Right hindlimb (tissue), 1 donor: ENCODE measurements around the gene LIMK2.
A peak's percentile ranks its signal among the peaks of the same experiment; 100 is the strongest.
"Not testable (repeated sequence)": the region's sequence is repeated elsewhere in the genome, so short reads cannot be mapped to it uniquely, and the experiment has no call there.

Experiments used
- DNase-seq: peaks from one replicate; pipeline ENCODE4 v3.0.0-alpha.2; 2018

The LIMK2 gene

DNA sequence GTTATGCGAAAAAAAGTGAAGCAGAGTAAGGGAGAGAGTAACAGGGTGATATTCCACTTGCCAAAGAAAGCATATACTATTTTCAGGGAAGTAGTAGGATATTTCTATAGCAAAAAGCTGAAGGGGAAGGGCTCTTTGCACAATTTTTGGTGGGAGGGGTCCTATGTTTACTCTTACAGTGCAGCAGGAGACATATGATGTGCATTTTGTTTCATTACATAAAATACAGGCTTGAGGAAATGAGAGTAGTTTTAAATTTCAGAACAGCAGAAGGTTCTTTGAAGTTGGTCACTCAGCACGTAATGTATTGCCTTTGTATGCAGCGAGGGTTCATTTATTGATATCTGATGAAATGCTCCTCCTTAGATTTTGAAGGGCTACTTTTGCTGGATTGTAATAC lies 83.3 kb downstream of the LIMK2 start:
- DNase-seq: no peak

DNA sequence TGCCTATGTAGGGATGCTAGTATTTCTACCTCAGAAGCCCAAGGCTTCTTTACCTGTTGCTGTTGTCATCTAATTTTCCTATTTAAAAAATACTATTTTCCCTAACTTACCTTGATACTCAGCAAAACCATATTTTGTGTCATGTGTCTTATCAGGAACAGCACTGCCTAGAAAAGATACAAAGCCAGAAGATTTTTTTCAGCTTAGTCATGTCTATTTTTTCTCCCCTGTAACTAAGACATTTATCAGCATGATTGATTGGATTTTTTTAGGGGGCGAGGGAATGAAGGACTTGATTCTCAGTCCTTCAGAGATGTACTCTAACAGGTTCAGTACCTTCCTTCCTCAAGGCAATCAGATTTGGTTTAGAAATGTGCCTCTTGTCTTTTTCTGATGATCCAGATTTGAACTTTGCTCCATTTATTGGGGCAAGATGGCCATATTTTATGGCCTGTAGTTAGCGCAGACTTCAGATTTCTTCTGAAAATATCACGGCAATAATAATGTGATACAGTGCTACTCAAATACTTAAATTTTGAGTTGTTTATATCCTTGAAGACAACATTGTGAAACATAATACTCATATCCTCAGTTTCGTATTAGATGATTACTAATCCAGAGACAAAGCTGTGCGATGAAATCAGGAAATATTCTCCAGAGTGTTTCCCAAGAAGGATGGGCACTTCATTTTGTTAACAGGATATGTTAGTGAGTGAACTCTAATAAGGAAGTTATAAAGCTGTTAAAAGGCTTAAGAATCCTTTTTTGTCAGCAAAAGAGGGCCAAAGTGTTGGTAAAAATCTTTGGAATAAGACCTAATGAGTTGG lies 83.9 kb downstream of the LIMK2 start:
- no peak for DNase-seq

- DNase-seq: no peak
These were observed 88.8 kb downstream of the LIMK2 start for GRCh38 chr22:31300896-31301295.

DNA sequence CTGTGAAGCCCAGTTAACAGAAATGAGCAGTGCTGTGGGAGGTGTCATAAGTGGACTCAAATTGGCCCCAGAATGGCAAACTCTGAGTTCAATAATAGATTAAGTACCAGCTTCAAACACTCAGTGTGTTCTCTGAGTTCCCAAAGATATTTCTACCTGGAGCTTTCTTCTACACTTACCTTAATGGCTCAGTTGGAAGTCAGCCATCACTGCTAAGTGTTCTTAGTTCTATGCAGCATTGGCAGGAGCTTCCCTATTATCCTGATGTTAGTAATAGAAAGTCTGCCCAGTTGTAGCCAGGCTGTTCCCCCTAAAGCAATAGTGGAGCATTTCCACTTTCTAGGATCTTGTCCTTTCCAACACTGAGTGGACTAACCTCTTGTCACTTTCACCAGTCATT lies 89.9 kb downstream of the LIMK2 start:
- DNase-seq: no peak

DNA sequence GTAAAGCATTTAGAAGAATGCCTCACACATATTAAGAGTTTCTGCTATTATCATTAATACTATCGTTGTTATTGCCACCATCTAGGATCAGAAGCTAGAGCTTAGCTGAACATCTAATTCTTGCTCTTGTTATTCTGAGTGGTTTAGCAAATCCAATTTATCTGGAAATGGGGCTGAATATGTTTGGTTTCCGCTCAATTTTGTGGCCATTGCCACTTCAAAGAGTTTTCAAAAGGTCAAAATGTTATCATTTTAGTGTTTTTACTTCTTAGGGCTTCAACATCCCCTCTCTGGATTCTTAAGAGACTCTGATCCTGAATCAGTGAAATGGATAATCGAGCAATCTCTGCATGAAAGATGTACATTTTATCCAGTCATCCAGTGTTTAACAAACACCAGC lies 90.4 kb downstream of the LIMK2 start:
- no peak for DNase-seq

DNA sequence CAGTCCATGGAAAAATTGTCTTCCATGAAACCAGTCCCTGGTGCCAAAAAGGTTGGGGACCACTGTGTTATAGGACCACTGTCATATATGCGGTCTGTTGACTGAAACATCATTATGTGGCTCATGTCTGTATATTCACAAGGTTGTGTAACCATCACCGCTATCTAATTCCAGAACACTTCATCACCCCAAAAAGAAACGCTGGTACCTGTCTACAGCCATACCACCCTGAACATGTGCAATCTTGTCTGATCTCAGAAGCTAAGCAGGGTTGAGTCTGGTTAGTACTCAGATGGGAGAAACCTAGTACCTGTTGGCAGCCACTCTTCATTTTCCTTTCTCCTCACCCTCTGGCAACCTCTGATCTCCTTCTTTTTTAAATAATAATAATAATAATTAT lies 93.1 kb downstream of the LIMK2 start:
- DNase-seq: no peak

DNA sequence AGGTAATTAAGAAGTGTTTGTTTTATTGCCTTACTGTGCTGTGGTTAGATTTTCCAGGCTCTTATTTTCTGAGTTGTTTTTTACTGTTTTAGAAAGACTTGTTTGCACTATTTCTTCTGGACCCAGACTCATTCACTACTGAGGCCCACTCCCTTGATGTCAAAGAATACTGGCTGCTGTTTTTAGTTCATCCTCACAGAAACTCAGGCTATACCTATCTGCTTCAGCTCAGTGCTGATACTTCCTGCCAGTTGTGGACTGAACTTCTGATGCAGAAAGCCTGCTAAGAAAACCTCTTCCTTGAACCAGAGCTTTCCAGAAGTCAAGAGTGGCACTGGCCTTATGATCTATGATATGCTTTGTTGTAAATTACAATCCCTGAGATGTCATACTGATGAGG lies 96.1 kb downstream of the LIMK2 start:
- no peak for DNase-seq

- DNase-seq: peak; percentile 55
These were observed 101.5 kb downstream of the LIMK2 start for GRCh38 chr22:31313366-31314147.

DNA sequence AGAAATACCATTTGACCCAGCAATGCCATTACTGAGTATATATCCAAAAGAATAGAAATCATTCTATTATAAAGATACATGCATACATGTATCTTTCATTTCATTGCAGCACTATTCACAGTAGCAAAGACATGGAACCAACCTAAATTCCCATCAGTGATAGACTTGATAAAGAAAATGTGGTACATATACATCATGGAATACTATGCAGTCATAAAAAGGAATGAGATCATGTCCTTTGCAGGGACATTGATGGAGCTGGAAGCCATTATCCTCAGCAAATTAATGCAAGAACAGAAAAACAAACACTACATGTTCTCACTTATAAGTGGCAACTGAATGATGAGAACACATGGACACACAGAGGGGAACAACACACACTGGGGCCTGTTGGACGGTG lies 102.1 kb downstream of the LIMK2 start:
- not testable (repeated sequence) for DNase-seq

- DNase-seq: no peak
These were observed 109.3 kb downstream of the LIMK2 start for GRCh38 chr22:31321421-31321820.

DNA sequence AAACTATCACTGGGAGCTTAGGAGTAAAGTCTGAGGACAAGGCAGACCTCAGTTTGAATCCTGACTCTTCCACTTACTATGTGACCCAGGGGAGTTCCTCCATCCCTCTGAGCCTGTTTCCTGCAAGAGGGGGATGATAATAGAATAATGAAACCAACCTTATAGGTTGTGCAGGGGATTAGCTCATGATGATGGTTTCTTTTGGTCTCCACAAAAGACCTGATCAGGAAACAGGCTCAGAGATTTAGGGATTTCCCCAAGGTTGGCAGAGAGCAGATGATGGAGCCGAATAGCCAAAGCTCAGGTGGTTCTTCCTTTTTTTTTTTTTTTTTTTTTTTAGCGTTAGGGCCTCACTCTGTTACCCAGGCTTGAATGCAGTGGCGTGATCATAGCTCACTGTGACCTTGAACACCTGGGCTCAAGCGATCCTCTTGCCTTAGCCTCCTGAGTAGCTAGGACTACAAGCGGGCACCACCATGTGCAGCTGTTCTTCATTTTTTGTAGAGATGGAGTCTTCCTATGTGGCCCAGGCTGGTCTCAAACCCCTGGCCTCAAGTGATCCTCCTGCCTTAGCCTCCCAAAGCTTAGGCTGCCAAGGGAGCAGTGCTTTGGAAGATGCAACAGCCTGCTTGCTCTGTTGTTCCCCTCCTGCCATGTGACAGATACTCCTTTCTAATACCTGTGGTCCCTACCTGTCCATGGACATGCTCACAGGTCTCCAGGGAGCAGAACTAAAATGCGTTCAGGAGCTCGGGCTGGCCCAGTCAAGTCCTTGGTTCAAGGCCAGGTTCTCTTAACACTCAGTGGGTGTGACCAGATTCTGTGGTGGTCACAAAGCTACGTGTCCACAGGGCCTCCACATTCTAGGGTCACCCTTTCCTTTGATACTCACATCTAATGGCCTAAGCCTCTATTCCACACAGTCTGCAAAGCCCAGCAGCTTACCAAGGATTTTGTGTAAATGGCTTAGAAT lies 111.8 kb downstream of the LIMK2 start:
- no peak for DNase-seq

DNA sequence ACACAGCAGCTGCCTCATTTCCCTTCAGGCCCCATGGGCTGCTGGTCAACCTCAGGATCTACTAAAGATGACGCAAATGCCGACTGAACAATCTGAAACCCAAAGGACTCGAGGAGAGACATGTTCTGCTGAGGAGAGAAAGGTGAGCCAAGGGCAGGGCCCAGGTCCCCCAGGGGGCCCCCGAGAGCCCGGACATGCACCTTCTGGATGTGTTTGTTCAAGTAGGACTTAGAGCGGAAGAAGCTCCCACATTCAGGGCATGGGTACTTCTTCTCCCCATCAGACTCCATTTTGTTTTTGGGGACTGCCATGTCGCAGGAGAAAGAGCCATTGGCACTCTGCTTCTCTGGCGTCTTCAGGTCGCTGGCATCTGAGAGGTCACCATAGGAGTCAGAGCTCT lies 114.8 kb downstream of the LIMK2 start:
- DNase-seq: no peak

GRCh38 chr22:31327806-31328543 lies 115.9 kb downstream of the LIMK2 start:
- no peak for DNase-seq

DNA sequence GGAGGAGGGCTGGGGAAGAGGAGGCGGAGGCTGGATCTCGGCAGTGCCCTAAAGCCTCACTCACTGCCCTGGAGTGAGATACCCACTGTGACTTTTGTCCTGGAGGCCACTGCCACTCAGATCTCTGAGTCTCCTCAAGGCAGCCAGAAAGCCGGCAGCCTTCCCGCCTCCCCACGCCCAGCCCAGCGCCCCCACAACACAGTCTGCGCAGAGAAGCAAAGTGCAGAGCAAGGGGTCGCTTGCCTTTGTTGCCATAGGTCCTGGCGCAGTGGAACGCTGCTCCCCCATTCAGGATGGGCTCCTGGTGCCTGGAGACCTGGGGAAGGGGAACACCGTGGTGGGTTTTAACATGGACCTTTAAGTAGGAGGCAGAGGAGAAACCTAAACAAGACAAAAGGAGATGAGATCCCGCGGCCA lies 116.5 kb downstream of the LIMK2 start:
- DNase-seq: no peak

DNA sequence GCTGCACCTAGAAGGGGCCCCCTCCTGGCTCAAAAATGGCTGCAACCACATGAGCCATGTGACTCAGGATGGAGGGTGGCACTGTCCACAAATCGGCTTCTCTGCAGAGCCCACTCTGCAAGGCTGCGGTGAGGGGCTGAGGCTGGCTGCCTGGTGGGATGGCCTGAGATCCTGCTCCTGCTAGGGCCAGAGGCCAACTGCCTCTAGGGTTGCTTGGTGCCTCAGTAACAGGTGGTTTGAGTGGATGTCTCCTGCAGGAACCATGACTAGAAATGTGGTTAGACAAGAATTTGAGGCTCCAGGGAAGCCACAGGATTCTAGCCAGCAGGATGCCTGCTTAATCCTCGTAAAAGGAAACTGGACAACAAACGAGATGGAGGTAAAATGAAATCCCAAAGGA lies 116.9 kb downstream of the LIMK2 start:
- DNase-seq: no peak
